ENCODE measurements around the gene GMDS. TPM values are rescaled to one million over a fixed set of nuclear protein-coding genes. Genes with fewer than 3 reads are reported as not detected.

Gene GMDS
- total RNA-seq, 1 experiment from 2014 or later, result 27.6 TPM

- no peaks in the 10 kb centered on the region for H3K9me3 ChIP-seq (ENCODE audit: control insufficient read depth, low read depth, low read length)
- no peak overlapping the region for H2BK12ac ChIP-seq (ENCODE audit: insufficient read length, low read depth, low read length)
- H3K4ac ChIP-seq (ENCODE audit: low read depth, low read length), result no peak overlapping the region
- H3K56ac ChIP-seq (ENCODE audit: insufficient read length, low read depth, low read length), result no peak overlapping the region
- no peak overlapping the region for H4K91ac ChIP-seq (ENCODE audit: insufficient read length, low read depth, low read length)
- no peak overlapping the region for H2BK20ac ChIP-seq (ENCODE audit: low read depth, low read length, poor library complexity, severe bottlenecking)
- no peaks in the 10 kb centered on the region for H3K79me1 ChIP-seq (ENCODE audit: insufficient read depth, low read depth, low read length, poor library complexity, severe bottlenecking)
- no peak overlapping the region for H3K18ac ChIP-seq (ENCODE audit: insufficient read length, low read depth, low read length)
- no peak overlapping the region for H2BK15ac ChIP-seq (ENCODE audit: low read depth, low read length)
- no peak overlapping the region for H3K14ac ChIP-seq (ENCODE audit: insufficient read depth, low read length)
- H3K27me3 ChIP-seq (ENCODE audit: insufficient read depth, low read length), result no peaks in the 10 kb centered on the region
- H3K4me1 ChIP-seq (ENCODE audit: insufficient read depth, low read length), result no peaks in the 10 kb centered on the region
- H3K4me2 ChIP-seq (ENCODE audit: insufficient read depth, insufficient read length, low read length), result no peak overlapping the region
- H4K8ac ChIP-seq (replicated peaks; ENCODE audit: insufficient read length, low read depth, low read length), result no peak overlapping the region
- no peak overlapping the region for H3K9ac ChIP-seq (ENCODE audit: extremely low read depth, insufficient read length, low read length)
- peaks cover 5% of the 10 kb centered on the region; the same call in 1 of the 2 replicates for H3K27me3 Mint-ChIP-seq (ENCODE audit: low read depth)
- H4K5ac ChIP-seq (ENCODE audit: insufficient read length, low read depth, low read length), result no peak overlapping the region
- H4K20me1 ChIP-seq (ENCODE audit: control insufficient read depth, insufficient read depth, insufficient read length), result no peaks in the 10 kb centered on the region
- no peaks in the 10 kb centered on the region for H3K36me3 Mint-ChIP-seq (ENCODE audit: insufficient read depth in 1 of 3, low read depth in 3 of 3)
- no peak overlapping the region for H3K23ac ChIP-seq (ENCODE audit: insufficient read length, low read depth, low read length)
- H3K9me3 Mint-ChIP-seq, result no peaks in the 10 kb centered on the region
- no peak overlapping the region for H3K27ac Mint-ChIP-seq
- no peak overlapping the region for H2AFZ ChIP-seq (ENCODE audit: low read length)
- no peak overlapping the region for H3K27ac ChIP-seq (ENCODE audit: insufficient read length, low read depth, low read length)
- WGBS (ENCODE audit: extremely low coverage, insufficient read length, low lambda C conversion rate), result no CpG with 5 or more reads among the region's 2 CpGs
- no peak for DNase-seq
- no peak overlapping the region for H2BK120ac ChIP-seq (ENCODE audit: low read depth, low read length, poor library complexity, severe bottlenecking)
- no peaks in the 10 kb centered on the region for H3K79me2 ChIP-seq (ENCODE audit: insufficient read depth, low read length)
- no peak overlapping the region for H3K4me3 Mint-ChIP-seq
- H3T11ph ChIP-seq (ENCODE audit: low read length), result no peak overlapping the region
- H3K23me2 ChIP-seq (ENCODE audit: insufficient read length, low read depth, low read length, poor library complexity, severe bottlenecking), result no peaks in the 10 kb centered on the region
- H2BK5ac ChIP-seq (ENCODE audit: insufficient read length, low read length), result no peak overlapping the region
- no peaks in the 10 kb centered on the region for H3K4me1 Mint-ChIP-seq
- no peak overlapping the region for H2AK5ac ChIP-seq (ENCODE audit: insufficient read length, low read length)
- TF ChIP-seq CTCF (conservative IDR thresholded peaks at IDR 0.05), result no peak
Observed at GRCh38 chr6:1665214-1665613, 580.2 kb downstream of the GMDS start.
